Measurements from ENCODE around the gene SPAG9. TPM values are rescaled to one million over a fixed set of nuclear protein-coding genes. Genes with fewer than 3 reads are reported as not detected.

Gene SPAG9
- total RNA-seq, 1 experiment from 2014 or later: 129 TPM

GRCh38 chr17:51065466-51065865, 55.2 kb downstream of the SPAG9 start:
- no peaks in the 10 kb centered on the region for H3K36me3 Mint-ChIP-seq (ENCODE audit: insufficient read depth, unreplicated experiment)
- CTCF ChIA-PET: interaction anchor here (0.7 kb wide), 1 partner anchor 17 kb away, joined by 4 read pairs; no protein-coding TSS in a partner anchor

DNA sequence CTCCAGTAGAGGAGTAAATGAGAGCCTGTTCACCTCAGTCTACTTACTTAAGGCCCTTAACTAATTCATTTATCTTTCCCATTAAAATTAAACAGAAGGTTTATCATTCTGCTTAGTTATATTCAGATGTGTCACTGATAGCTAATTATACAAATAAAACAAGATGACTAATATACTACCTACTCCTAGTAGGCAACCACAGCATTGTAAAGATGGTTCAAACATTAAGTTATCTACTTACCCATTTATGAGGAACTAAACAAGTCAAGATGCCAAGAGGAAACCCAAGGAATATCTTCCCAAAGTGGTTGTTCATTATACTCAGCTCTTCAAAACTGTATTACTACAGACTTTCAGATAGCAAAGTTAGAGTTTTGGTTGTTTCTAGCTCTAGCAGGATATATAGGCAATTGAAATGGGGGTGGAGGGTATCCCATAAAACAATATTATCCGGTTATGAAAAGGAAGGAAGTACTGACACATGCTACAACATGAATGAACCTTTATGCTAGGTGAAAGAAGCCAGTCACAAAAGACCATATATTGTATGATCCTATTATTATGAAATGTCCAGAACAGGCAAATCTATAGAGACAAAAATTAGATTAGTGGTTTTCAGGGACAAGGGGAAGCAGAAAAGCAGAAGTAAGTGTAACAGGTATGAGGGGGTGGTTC, 56.5 kb downstream of the SPAG9 start:
- BruUV-seq (replicated peaks): no TSS peak
- Mint-ChIP-seq H3K36me3 (ENCODE audit: insufficient read depth, unreplicated experiment) (no peaks in the 10 kb centered on the region), H3K9me3 (ENCODE audit: low read depth, unreplicated experiment) (no peaks in the 10 kb centered on the region), H3K4me3 (ENCODE audit: low read depth, unreplicated experiment) (no peak overlapping the region), H3K4me1 (ENCODE audit: low read depth, unreplicated experiment) (peaks cover 25% of the 10 kb centered on the region), H3K27ac (ENCODE audit: unreplicated experiment) (no peak overlapping the region), H3K27me3 (ENCODE audit: unreplicated experiment) (no peaks in the 10 kb centered on the region)
- CTCF ChIA-PET: no interaction called here
- intact Hi-C loops (cut with micrococcal nuclease; ENCODE audit: unreplicated experiment): no loop called here
- TF ChIP-seq, protein P1, sequence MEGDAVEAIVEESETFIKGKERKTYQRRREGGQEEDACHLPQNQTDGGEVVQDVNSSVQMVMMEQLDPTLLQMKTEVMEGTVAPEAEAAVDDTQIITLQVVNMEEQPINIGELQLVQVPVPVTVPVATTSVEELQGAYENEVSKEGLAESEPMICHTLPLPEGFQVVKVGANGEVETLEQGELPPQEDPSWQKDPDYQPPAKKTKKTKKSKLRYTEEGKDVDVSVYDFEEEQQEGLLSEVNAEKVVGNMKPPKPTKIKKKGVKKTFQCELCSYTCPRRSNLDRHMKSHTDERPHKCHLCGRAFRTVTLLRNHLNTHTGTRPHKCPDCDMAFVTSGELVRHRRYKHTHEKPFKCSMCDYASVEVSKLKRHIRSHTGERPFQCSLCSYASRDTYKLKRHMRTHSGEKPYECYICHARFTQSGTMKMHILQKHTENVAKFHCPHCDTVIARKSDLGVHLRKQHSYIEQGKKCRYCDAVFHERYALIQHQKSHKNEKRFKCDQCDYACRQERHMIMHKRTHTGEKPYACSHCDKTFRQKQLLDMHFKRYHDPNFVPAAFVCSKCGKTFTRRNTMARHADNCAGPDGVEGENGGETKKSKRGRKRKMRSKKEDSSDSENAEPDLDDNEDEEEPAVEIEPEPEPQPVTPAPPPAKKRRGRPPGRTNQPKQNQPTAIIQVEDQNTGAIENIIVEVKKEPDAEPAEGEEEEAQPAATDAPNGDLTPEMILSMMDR (IDR thresholded peaks at IDR 0.05; ENCODE audit: unreplicated experiment): no peak
- DNase-seq: no peak

More at GRCh38 chr17:51065466-51065865, 55.2 kb downstream of the SPAG9 start:
- H3K9me3 Mint-ChIP-seq (ENCODE audit: low read depth, unreplicated experiment): no peaks in the 10 kb centered on the region
- no peak overlapping the region for H3K4me3 Mint-ChIP-seq (ENCODE audit: low read depth, unreplicated experiment)
- H3K27ac Mint-ChIP-seq (ENCODE audit: unreplicated experiment): no peak overlapping the region
- H3K4me1 Mint-ChIP-seq (ENCODE audit: low read depth, unreplicated experiment): peaks cover 13% of the 10 kb centered on the region
- no peak for DNase-seq
- H3K27me3 Mint-ChIP-seq (ENCODE audit: unreplicated experiment): no peaks in the 10 kb centered on the region
- TF ChIP-seq, protein P1 (IDR thresholded peaks at IDR 0.05; ENCODE audit: unreplicated experiment): no peak
- no TSS peak for BruUV-seq (replicated peaks)
- intact Hi-C loops (cut with micrococcal nuclease; ENCODE audit: unreplicated experiment): no loop called here

- H3K36me3 Mint-ChIP-seq (ENCODE audit: insufficient read depth, unreplicated experiment): no peaks in the 10 kb centered on the region
- H3K9me3 Mint-ChIP-seq (ENCODE audit: low read depth, unreplicated experiment): no peaks in the 10 kb centered on the region
- TF ChIP-seq, protein P1 (IDR thresholded peaks at IDR 0.05; ENCODE audit: unreplicated experiment): no peak
- CTCF ChIA-PET: interaction anchor here (0.6 to 0.9 kb wide), 3 partner anchors 35 to 242 kb away, joined by 3 to 4 read pairs (median 4); no protein-coding TSS in a partner anchor
- H3K27ac Mint-ChIP-seq (ENCODE audit: unreplicated experiment): no peak overlapping the region
- DNase-seq: no peak
- no peaks in the 10 kb centered on the region for H3K27me3 Mint-ChIP-seq (ENCODE audit: unreplicated experiment)
- H3K4me3 Mint-ChIP-seq (ENCODE audit: low read depth, unreplicated experiment): no peak overlapping the region
- BruUV-seq (replicated peaks): no TSS peak
- intact Hi-C loops (cut with micrococcal nuclease; ENCODE audit: unreplicated experiment): no loop called here
- peaks cover 40% of the 10 kb centered on the region for H3K4me1 Mint-ChIP-seq (ENCODE audit: low read depth, unreplicated experiment)
Measured at GRCh38 chr17:51060396-51060795, 60.3 kb downstream of the SPAG9 start.

DNA sequence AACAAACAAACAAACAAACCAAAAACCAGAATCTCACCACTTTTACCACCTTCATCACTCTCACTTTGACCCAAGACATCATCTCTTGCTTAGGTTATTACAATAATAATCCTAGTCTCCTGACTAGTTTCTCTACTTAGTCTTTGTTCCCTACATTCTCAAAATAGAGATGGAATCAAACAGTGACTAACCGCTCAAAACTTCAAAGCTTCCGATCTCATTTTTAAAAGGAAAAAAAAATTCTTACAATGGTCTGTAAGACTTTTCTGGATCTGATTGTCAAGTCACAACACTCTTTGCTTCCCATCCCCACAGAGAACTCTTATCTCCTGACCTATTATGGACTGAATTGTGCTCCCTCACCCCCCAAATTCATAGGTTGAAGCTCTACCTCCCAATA, 60.9 kb downstream of the SPAG9 start:
- intact Hi-C loops (cut with micrococcal nuclease; ENCODE audit: unreplicated experiment): loop anchor here (5.0 to 10.0 kb wide), 2 partner anchors 33 to 95 kb away; partner anchors contain the start of gene NME1
- H3K4me1 Mint-ChIP-seq (ENCODE audit: low read depth, unreplicated experiment): peaks cover 39% of the 10 kb centered on the region
- TF ChIP-seq, protein P1 (IDR thresholded peaks at IDR 0.05; ENCODE audit: unreplicated experiment): no peak
- CTCF ChIA-PET: interaction anchor here (0.6 to 0.9 kb wide), 3 partner anchors 34 to 49 kb away, joined by 3 to 7 read pairs (median 4); no protein-coding TSS in a partner anchor
- no peak overlapping the region for H3K4me3 Mint-ChIP-seq (ENCODE audit: low read depth, unreplicated experiment)
- no TSS peak for BruUV-seq (replicated peaks)
- no peaks in the 10 kb centered on the region for H3K27me3 Mint-ChIP-seq (ENCODE audit: unreplicated experiment)
- no peak for DNase-seq
- no peak overlapping the region for H3K27ac Mint-ChIP-seq (ENCODE audit: unreplicated experiment)
- no peaks in the 10 kb centered on the region for H3K9me3 Mint-ChIP-seq (ENCODE audit: low read depth, unreplicated experiment)
- H3K36me3 Mint-ChIP-seq (ENCODE audit: insufficient read depth, unreplicated experiment): peaks cover under 1% of the 10 kb centered on the region

Data from Calu3 (cell line).